DOHH2 (cell line): Measurements from ENCODE around the gene SLC12A3.

ENCODE experiments used
- H3F3A ChIP-seq: fragments of 200-600 bp; sonication (generic), shearing (Covaris generic); 2 replicates; pipeline ENCODE4 v1.6.0; 2016; ENCODE audit warnings: antibody characterized with exemption, mild to moderate bottlenecking; ENCODE audit not compliant: control insufficient read depth, insufficient read depth
- H3K27ac ChIP-seq: fragments of 200-600 bp; sonication (generic); 2 replicates; pipeline ENCODE4 v1.5.1; 2014; ENCODE audit warnings: low read depth, mild to moderate bottlenecking, low read length, moderate library complexity
- H3K27me3 ChIP-seq: fragments of 200-600 bp; sonication (generic); 2 replicates; pipeline ENCODE4 v1.6.1; 2014; ENCODE audit warnings: mild to moderate bottlenecking, low read length, mixed read lengths; ENCODE audit not compliant: control insufficient read depth
- H3K36me3 ChIP-seq: fragments of 200-600 bp; sonication (generic); 2 replicates; pipeline ENCODE4 v1.6.1; 2014; ENCODE audit warnings: mild to moderate bottlenecking, low read length, moderate library complexity, mixed read lengths; ENCODE audit not compliant: control insufficient read depth
- H3K4me1 ChIP-seq: fragments of 200-600 bp; sonication (generic); 2 replicates; pipeline ENCODE4 v1.6.1; 2014; ENCODE audit warnings: mild to moderate bottlenecking, low read length, mixed read lengths; ENCODE audit not compliant: control insufficient read depth
- H3K4me2 ChIP-seq: fragments of 200-600 bp; sonication (generic); 2 replicates; pipeline ENCODE4 v1.6.0; 2014; ENCODE audit warnings: mild to moderate bottlenecking, low read length, moderate library complexity
- H3K4me3 ChIP-seq: fragments of 200-600 bp; sonication (generic); 2 replicates; pipeline ENCODE4 v1.5.1; 2014; ENCODE audit warnings: mild to moderate bottlenecking, low read length, mixed read lengths
- H3K79me2 ChIP-seq: fragments of 200-600 bp; sonication (generic); 2 replicates; pipeline ENCODE4 v1.6.1; 2014; ENCODE audit warnings: mild to moderate bottlenecking, low read length, mixed read lengths; ENCODE audit not compliant: control insufficient read depth
- H3K9me2 ChIP-seq: fragments of 200-600 bp; sonication (generic); replicated peaks from 2 replicates; pipeline ENCODE4 v1.6.1; 2014; ENCODE audit warnings: mild to moderate bottlenecking, low read length, mixed read lengths; ENCODE audit not compliant: control insufficient read depth
- H3K9me3 ChIP-seq: fragments of 200-600 bp; sonication (generic); 2 replicates; pipeline ENCODE4 v1.6.1; 2014; ENCODE audit warnings: antibody characterized with exemption, low read length, mixed read lengths; ENCODE audit not compliant: control insufficient read depth, insufficient read depth
- H4K20me1 ChIP-seq: fragments of 200-600 bp; sonication (generic); 2 replicates; pipeline ENCODE4 v1.6.0; 2014; ENCODE audit warnings: low read depth, mild to moderate bottlenecking, antibody characterized with exemption, low read length, moderate library complexity; ENCODE audit not compliant: control insufficient read depth, insufficient read depth
- EZH2phosphoT487 ChIP-seq: fragments of 200-600 bp; sonication (generic); IDR thresholded peaks from 2 replicates; pipeline ENCODE4 v1.6.1; 2017; ENCODE audit warnings: borderline replicate concordance, mild to moderate bottlenecking, antibody characterized with exemption, low read length, moderate library complexity, mixed read lengths
- TF ChIP-seq, protein P1 (sequence below): fragments of 200-600 bp; sonication (generic); IDR thresholded peaks from one replicate; pipeline ENCODE4 v1.5.1; 2014; ENCODE audit warnings: antibody characterized with exemption, mild to moderate bottlenecking, low read depth, low read length; ENCODE audit not compliant: poor library complexity, severe bottlenecking

SLC12A3 gene

DNA sequence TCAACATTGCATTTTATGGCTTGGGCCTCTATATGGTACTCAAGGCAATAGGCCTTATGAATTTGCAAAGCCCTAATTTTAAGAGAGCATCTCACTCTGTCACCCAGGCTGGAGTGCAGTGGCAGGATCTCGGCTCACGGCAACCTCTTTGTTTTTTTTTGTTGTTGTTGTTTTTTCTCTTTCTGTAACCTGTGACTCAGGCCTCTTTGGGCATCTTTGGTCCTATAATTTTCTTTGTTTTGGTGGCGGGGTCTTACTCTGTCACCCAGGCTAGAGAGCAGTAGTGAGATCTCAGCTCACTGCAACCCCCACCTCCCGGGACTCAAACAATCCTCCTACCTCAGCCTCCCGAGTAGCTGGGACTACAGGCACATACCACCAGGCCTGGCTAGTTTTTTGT lies 45.1 kb downstream of the SLC12A3 start:
- Histone ChIP-seq H3K9me3 (no peaks in the 10 kb centered on the region), H3K4me3 (no peak overlapping the region), H3K79me2 (no peaks in the 10 kb centered on the region), H4K20me1 (no peaks in the 10 kb centered on the region), H3K4me1 (peaks cover 38% of the 10 kb centered on the region), H3K4me2 (peak overlapping the region; percentile 73; the same call in 1 of the 2 replicates), H3F3A (peaks cover 5% of the 10 kb centered on the region; the same call in 1 of the 2 replicates), H3K36me3 (no peaks in the 10 kb centered on the region), H3K27me3 (peaks cover 3% of the 10 kb centered on the region; the same call in 1 of the 2 replicates), H3K9me2 (no peaks in the 10 kb centered on the region), H3K27ac (no peak overlapping the region)
- TF ChIP-seq EZH2phosphoT487, result no peak
- TF ChIP-seq, protein P1, sequence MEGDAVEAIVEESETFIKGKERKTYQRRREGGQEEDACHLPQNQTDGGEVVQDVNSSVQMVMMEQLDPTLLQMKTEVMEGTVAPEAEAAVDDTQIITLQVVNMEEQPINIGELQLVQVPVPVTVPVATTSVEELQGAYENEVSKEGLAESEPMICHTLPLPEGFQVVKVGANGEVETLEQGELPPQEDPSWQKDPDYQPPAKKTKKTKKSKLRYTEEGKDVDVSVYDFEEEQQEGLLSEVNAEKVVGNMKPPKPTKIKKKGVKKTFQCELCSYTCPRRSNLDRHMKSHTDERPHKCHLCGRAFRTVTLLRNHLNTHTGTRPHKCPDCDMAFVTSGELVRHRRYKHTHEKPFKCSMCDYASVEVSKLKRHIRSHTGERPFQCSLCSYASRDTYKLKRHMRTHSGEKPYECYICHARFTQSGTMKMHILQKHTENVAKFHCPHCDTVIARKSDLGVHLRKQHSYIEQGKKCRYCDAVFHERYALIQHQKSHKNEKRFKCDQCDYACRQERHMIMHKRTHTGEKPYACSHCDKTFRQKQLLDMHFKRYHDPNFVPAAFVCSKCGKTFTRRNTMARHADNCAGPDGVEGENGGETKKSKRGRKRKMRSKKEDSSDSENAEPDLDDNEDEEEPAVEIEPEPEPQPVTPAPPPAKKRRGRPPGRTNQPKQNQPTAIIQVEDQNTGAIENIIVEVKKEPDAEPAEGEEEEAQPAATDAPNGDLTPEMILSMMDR, result no peak

DNA sequence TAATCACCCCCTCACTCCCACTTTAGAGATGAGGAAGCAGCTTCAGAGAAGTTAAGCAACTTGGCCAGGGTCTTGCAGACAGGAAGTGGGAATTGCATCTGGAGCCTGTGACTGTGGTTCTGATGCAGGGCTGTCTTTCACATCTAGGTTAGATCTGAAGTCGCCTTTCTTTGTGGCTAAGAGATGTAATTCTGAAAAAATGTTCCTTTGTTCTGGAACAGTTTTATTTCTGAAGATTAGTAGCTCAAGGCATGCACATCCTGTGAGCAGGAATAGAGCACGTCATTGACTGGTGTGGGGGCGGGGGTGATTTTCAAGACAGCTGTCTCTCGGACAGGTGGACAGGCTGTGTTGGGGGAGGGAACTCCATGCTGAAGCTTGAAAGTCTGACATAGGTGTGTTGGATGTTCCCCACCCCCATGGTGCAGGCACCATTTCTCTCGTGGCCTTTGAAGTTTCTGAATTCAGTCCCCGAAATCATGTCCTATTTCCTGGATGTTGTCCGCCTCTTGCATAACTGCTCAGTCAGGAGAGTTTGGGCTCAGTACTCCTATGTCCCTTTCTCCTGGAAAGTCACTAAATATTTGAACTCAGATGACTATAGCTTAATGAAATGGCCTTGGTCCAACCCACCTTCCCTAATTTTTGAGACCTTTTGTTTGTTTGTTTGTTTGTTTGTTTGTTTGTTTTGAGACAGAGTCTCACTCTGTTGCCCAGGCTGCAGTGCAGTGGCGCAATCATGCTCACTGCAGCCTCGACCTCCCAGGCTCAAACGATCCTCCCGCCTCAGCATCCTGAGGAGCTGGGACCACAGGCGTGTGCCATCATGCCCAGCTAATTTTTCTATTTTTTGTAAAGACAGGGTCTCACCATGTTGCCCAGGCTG lies 45.9 kb downstream of the SLC12A3 start:
- peaks cover 5% of the 10 kb centered on the region; the same call in 1 of the 2 replicates for H3F3A ChIP-seq
- H3K4me3 ChIP-seq, result peak overlapping the region; percentile 53
- peaks cover 40% of the 10 kb centered on the region for H3K4me1 ChIP-seq

DNA sequence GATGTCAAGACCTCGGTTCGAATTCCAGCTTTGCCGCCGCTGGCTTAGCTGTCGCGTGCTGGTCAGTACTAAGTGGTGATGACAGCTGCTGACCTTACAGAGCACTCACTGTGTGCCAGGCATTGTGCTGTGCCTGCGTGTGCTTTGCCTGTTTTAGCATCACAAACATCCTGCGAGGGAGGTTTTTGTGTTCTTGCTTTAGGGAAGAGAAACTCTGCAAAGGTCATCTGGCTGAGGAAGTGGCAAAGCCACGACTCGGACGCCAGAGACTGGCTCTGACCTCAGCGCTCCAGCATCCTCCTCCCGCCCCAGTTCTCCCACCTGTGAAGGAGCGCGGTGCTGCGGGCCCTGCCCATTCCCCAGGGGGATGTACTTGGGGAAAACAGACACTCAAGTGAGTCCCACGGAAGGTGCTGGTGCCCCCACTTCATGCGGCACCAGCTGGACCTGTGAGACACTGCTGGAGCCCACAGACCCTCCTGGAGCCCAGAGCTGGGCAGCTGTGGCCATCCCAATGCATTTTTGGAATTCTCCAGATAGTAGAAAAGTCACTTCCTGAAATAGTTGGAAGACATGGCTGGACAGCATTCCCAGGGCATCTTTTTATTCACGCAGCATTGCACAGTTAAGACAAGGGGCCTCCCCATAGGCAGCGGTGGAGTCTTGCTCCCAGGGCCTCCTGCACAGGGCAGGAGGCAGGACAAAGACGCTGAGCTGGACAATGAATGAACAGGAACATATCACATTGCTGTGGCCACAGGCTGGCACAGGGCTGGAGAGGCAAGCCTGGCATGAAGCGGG lies 47.0 kb downstream of the SLC12A3 start:
- TF ChIP-seq, protein P1, result no peak
- Histone ChIP-seq H3K36me3 (no peaks in the 10 kb centered on the region), H3K9me2 (no peaks in the 10 kb centered on the region), H3K9me3 (no peaks in the 10 kb centered on the region), H3K27me3 (no peaks in the 10 kb centered on the region), H3K4me3 (peak overlapping the region; percentile 53), H3K27ac (peak overlapping the region; percentile 21; the same call in 1 of the 2 replicates), H3F3A (peaks cover 5% of the 10 kb centered on the region; the same call in 1 of the 2 replicates), H3K4me2 (peak overlapping the region; percentile 73), H4K20me1 (no peaks in the 10 kb centered on the region), H3K79me2 (no peaks in the 10 kb centered on the region), H3K4me1 (peaks cover 51% of the 10 kb centered on the region)

More for the DNA sequence above, 45.9 kb downstream of the SLC12A3 start:
- TF ChIP-seq, protein P1, result no peak
- no peak for TF ChIP-seq EZH2phosphoT487
- H3K4me2 ChIP-seq, result peak overlapping the region; percentile 73
- H3K9me2 ChIP-seq, result no peaks in the 10 kb centered on the region
- no peak overlapping the region for H3K27ac ChIP-seq
- H3K36me3 ChIP-seq, result no peaks in the 10 kb centered on the region
- H3K27me3 ChIP-seq, result peaks cover 2% of the 10 kb centered on the region; the same call in 1 of the 2 replicates
- no peaks in the 10 kb centered on the region for H3K79me2 ChIP-seq
- H4K20me1 ChIP-seq, result no peaks in the 10 kb centered on the region
- no peaks in the 10 kb centered on the region for H3K9me3 ChIP-seq
